GM10266 (cell line): Measurements from ENCODE around the gene CTRB2.

Source experiments
- DNase-seq: peaks from one replicate; pipeline ENCODE4 v3.0.0; 2012; ENCODE audit errors: extremely low spot score
- CTCF ChIP-seq: IDR thresholded peaks from 2 replicates; pipeline ENCODE4 v1.5.1; 2012; ENCODE audit warnings: mild to moderate bottlenecking, low read depth; ENCODE audit not compliant: control insufficient read depth, insufficient read depth; ENCODE audit errors: missing control alignments

The CTRB2 gene

GRCh38 chr16:75195811-75196790, 10.9 kb downstream of the CTRB2 start:
- TF ChIP-seq CTCF, result no peak
- no peak for DNase-seq

- TF ChIP-seq CTCF, result no peak
- no peak for DNase-seq
Observed at GRCh38 chr16:75193730-75194444, 13.1 kb downstream of the CTRB2 start.

GRCh38 chr16:75193265-75193650, 13.7 kb downstream of the CTRB2 start:
- no peak for DNase-seq
- no peak for TF ChIP-seq CTCF

- no peak for TF ChIP-seq CTCF
- DNase-seq, result no peak
Observed at GRCh38 chr16:75192606-75193264, 14.2 kb downstream of the CTRB2 start.

- no peak for DNase-seq
- TF ChIP-seq CTCF, result no peak
Observed at GRCh38 chr16:75189638-75190245, 17.2 kb downstream of the CTRB2 start.

- TF ChIP-seq CTCF, result no peak
- no peak for DNase-seq
Observed at GRCh38 chr16:75188832-75189477, 18.0 kb downstream of the CTRB2 start.
